ENCODE results near the gene SIGLECL1.

Gene SIGLECL1

GRCh38 chr19:51253088-51253806 is 2.4 kb downstream of the SIGLECL1 start:
- no peak for DNase-seq

GRCh38 chr19:51256155-51256625 is 5.3 kb downstream of the SIGLECL1 start:
- DNase-seq: no peak

GRCh38 chr19:51257471-51257870 is 6.6 kb downstream of the SIGLECL1 start:
- DNase-seq: no peak

GRCh38 chr19:51258165-51259160 is 7.6 kb downstream of the SIGLECL1 start:
- no peak for DNase-seq

- DNase-seq: no peak
These were observed 8.7 kb downstream of the SIGLECL1 start for GRCh38 chr19:51259348-51260245.

- DNase-seq: no peak
These were observed 12.9 kb downstream of the SIGLECL1 start for GRCh38 chr19:51263808-51264207.

GRCh38 chr19:51271067-51271466 is 20.2 kb downstream of the SIGLECL1 start:
- no peak for DNase-seq

- DNase-seq: no peak
These were observed 21.4 kb downstream of the SIGLECL1 start for GRCh38 chr19:51272183-51272810.

GRCh38 chr19:51274049-51274770 is 23.3 kb downstream of the SIGLECL1 start:
- DNase-seq: no peak

GRCh38 chr19:51277112-51277511 is 26.2 kb downstream of the SIGLECL1 start:
- DNase-seq: no peak

- DNase-seq: no peak
These were observed 31.5 kb downstream of the SIGLECL1 start for GRCh38 chr19:51282335-51282734.

GRCh38 chr19:51285682-51286081 is 34.8 kb downstream of the SIGLECL1 start:
- no peak for DNase-seq

GRCh38 chr19:51289635-51290034 is 38.8 kb downstream of the SIGLECL1 start:
- no peak for DNase-seq

GRCh38 chr19:51292971-51293370 is 42.1 kb downstream of the SIGLECL1 start:
- no peak for DNase-seq

GRCh38 chr19:51293571-51294210 is 42.8 kb downstream of the SIGLECL1 start:
- no peak for DNase-seq

GRCh38 chr19:51294211-51294976 is 43.5 kb downstream of the SIGLECL1 start:
- no peak for DNase-seq

GRCh38 chr19:51294977-51295375 is 44.1 kb downstream of the SIGLECL1 start:
- no peak for DNase-seq

- DNase-seq: no peak
These were observed 44.7 kb downstream of the SIGLECL1 start for GRCh38 chr19:51295382-51296126.

- no peak for DNase-seq
These were observed 45.6 kb downstream of the SIGLECL1 start for GRCh38 chr19:51296336-51297093.
